ENCODE results near the gene SYF2.

DNA sequence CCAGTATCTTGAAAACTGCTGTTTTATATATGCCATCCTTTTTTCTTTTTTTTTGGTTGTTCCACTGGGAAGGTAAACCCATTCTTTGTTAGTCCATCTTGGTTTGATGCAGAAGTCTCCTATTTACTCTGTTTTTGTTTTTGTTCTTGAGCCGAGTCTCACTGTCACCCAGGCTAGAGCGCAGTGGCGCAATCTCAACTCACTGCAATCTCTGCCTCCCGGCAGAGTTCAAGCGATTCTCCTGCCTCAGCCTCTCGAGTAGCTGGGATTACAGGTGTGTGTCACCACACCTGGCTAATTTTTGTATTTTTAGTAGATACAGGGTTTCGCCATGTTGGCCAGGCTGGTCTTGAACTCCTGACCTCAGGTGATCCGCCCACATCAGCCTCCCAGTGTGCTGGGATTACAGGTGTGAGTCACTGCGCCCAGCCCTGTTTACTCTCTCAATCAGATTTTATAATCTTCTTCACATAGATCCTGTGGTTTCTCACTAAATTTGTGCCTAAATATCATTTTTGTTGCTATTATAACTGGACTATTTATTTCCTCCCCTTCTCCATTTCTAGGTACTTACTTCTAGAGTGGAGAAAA, 12.5 kb downstream of the SYF2 start:
- no peak for TF ChIP-seq CTCF (IDR thresholded peaks at IDR 0.05)
- no peak for TF ChIP-seq POLR2AphosphoS5 (IDR thresholded peaks at IDR 0.05)
- TF ChIP-seq POLR2A (IDR thresholded peaks at IDR 0.05) = no peak

Measured in transverse colon (tissue), 4 donors.